Progenitor cell of endocrine pancreas (in vitro differentiated cells): ENCODE results near the gene PCBP1. TPM values are rescaled to one million over a fixed set of nuclear protein-coding genes. Genes with fewer than 3 reads are reported as not detected.
A peak's percentile ranks its signal among the peaks of the same experiment; 100 is the strongest.
"Not testable (repeated sequence)": the region's sequence is repeated elsewhere in the genome, so short reads cannot be mapped to it uniquely, and the experiment has no call there.

Experiments used
- DNase-seq: peaks from one replicate; pipeline ENCODE4 v3.0.0; 2021; ENCODE audit warnings: low spot score; ENCODE audit not compliant: unreplicated experiment
- H3K27ac Mint-ChIP-seq: 2 replicates; pipeline ENCODE4 v1.8.0; 2021; ENCODE audit warnings: mild to moderate bottlenecking, moderate library complexity, mixed read lengths
- H3K27me3 Mint-ChIP-seq: 2 replicates; pipeline ENCODE4 v1.8.0; 2021; ENCODE audit warnings: mixed read lengths
- H3K36me3 Mint-ChIP-seq: 2 replicates; pipeline ENCODE4 v1.8.0; 2022; ENCODE audit warnings: mixed read lengths; ENCODE audit not compliant: insufficient read depth
- H3K4me1 Mint-ChIP-seq: 2 replicates; pipeline ENCODE4 v1.8.0; 2021; ENCODE audit warnings: low read depth, mixed read lengths
- H3K4me3 Mint-ChIP-seq: 2 replicates; pipeline ENCODE4 v1.8.0; 2021; ENCODE audit warnings: low read depth, mild to moderate bottlenecking, moderate library complexity, mixed read lengths
- H3K9me3 Mint-ChIP-seq: 2 replicates; pipeline ENCODE4 v1.8.0; 2021; ENCODE audit warnings: low read depth, mixed read lengths
- CTCF ChIP-seq: fragments of 200-600 bp; sonication (generic); IDR thresholded peaks from one replicate; pipeline ENCODE4 v1.5.0; 2021; ENCODE audit warnings: antibody characterized with exemption, mild to moderate bottlenecking; ENCODE audit not compliant: unreplicated experiment
- total RNA-seq: library from RNA; stranded (reverse); gene quantifications from 2 replicates; pipeline ENCODE4 v1.2.1, GENCODE V29; 2021

Gene PCBP1
- total RNA-seq, 1 donor from 2014 or later = 305 TPM

DNA sequence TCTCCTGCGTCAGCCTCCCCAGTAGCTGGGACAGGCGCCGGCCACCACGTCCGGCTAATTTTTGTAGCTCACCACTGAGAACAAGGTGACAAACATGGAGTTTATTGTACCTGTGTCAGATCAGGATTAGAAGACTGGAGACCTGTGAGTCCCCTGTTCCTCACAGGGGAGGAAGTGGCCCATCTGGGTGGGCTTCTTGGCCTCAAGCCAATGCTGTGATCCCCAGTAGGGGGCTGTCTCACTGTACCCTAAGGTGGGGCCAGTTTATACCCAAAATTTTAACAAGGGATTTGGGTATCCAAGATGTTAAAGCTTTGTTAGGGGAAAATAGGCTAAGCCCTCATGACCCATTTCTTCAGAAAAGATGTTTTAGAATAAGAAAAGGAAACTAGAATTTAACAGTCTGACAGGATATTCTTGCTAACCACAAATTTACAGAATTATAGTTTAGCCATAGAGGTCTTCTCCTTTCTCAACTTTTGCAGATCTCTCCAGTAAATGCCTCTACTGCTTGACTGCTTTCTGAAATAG, 16.3 kb downstream of the PCBP1 start:
- Mint-ChIP-seq H3K4me1 (peaks cover 26% of the 10 kb centered on the region), H3K27me3 (no peaks in the 10 kb centered on the region), H3K27ac (no peak overlapping the region), H3K9me3 (no peaks in the 10 kb centered on the region), H3K4me3 (no peak overlapping the region), H3K36me3 (no peaks in the 10 kb centered on the region)
- DNase-seq = no peak
- TF ChIP-seq CTCF = no peak

DNA sequence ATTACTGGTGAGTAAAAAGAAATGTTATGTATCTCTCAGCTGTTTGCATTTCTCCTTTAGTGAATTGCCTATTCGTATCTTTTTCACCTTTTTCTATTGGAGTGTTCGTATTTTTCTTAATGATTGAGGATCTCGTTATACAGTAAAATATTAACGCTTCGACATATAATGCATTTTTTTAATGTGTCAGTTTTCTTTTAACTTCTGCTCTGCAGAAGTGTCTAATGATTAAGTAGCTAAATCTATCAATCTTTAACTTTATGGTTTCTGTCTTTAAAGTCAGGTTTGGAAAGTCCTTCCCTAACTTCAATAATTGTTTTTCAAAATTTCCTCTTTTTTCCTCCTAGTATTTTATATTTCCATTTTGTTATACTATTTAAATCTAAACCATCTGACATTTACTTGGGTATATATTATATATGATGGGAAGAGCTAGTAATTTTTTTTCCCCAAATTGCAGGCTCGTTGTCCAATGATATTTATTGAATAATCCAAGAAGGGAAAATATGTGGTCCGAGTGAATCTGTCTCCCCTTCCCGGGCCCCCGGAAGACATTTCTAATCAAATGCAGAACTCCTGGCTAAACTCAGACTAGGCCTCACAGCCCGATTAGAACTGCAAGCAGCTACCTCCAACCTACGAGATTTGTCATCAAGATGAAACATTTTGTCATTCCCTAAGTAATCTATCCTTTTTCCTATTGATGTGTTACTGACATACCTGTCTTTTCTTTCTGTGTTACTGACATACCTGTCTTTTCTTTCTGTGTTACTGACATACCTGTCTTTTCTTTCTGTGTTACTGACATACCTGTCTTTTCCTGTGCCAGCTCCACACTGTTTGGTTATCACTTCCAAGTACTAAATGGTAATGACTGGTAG, 17.2 kb downstream of the PCBP1 start:
- H3K27me3 Mint-ChIP-seq = no peaks in the 10 kb centered on the region
- TF ChIP-seq CTCF = no peak
- no peaks in the 10 kb centered on the region for H3K36me3 Mint-ChIP-seq
- H3K9me3 Mint-ChIP-seq = no peaks in the 10 kb centered on the region
- H3K4me3 Mint-ChIP-seq = peak overlapping the region; percentile 65
- H3K4me1 Mint-ChIP-seq = peaks cover 32% of the 10 kb centered on the region
- no peak for DNase-seq
- peak overlapping the region; percentile 89 for H3K27ac Mint-ChIP-seq

GRCh38 chr2:70106138-70106537, 18.9 kb downstream of the PCBP1 start:
- not testable (repeated sequence) for DNase-seq, H3K9me3 Mint-ChIP-seq, H3K27me3 Mint-ChIP-seq, H3K27ac Mint-ChIP-seq, H3K4me3 Mint-ChIP-seq, H3K36me3 Mint-ChIP-seq
- peaks cover 38% of the 10 kb centered on the region for H3K4me1 Mint-ChIP-seq

DNA sequence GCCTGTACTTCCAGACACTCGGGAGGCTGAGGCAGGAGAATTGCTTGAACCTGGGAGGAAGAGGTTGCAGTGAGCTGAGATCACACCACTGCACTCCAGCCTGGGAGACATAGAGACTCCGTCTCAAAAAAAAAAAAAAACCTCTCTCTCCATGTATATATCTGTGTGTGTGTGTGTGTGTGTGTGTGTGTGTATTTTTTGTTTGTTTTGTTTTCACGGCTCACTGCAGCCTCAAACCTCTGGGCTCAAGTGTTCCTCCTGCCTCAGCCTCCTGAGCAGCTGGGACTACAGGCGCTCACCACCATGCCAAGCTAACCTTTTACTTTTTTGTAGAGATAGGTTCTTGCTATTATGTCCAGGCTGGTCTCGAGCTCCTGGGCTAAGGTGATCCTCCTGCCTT, 23.1 kb downstream of the PCBP1 start:
- not testable (repeated sequence) for H3K4me3 Mint-ChIP-seq, H3K27me3 Mint-ChIP-seq, H3K9me3 Mint-ChIP-seq, DNase-seq, H3K36me3 Mint-ChIP-seq
- Mint-ChIP-seq H3K27ac (peak overlapping the region; percentile 98), H3K4me1 (peaks cover 37% of the 10 kb centered on the region)

GRCh38 chr2:70111752-70112591, 24.7 kb downstream of the PCBP1 start:
- Mint-ChIP-seq H3K9me3 (no peaks in the 10 kb centered on the region), H3K4me3 (no peak overlapping the region), H3K27ac (peak overlapping the region; percentile 57), H3K27me3 (no peaks in the 10 kb centered on the region), H3K36me3 (no peaks in the 10 kb centered on the region), H3K4me1 (peaks cover 37% of the 10 kb centered on the region)
- no peak for TF ChIP-seq CTCF
- no peak for DNase-seq

- TF ChIP-seq CTCF = no peak
These were observed 26.2 kb downstream of the PCBP1 start for GRCh38 chr2:70113359-70114070.

More at GRCh38 chr2:70113359-70114070, 26.2 kb downstream of the PCBP1 start:
- peaks cover 26% of the 10 kb centered on the region for H3K4me1 Mint-ChIP-seq
- no peak for DNase-seq
- H3K36me3 Mint-ChIP-seq = no peaks in the 10 kb centered on the region
- H3K4me3 Mint-ChIP-seq = no peak overlapping the region
- no peak overlapping the region for H3K27ac Mint-ChIP-seq
- H3K27me3 Mint-ChIP-seq = no peaks in the 10 kb centered on the region
- H3K9me3 Mint-ChIP-seq = no peaks in the 10 kb centered on the region
